GM12872 (cell line): ENCODE measurements around the gene IGLL5.

Experiments
- CTCF ChIP-seq: IDR thresholded peaks from 3 replicates; pipeline ENCODE4 v1.5.1; 2011; ENCODE audit warnings: low read depth, mild to moderate bottlenecking, low read length, moderate library complexity; ENCODE audit not compliant: insufficient read depth

Gene IGLL5

GRCh38 chr22:22878211-22878570, 9.4 kb upstream of the IGLL5 start:
- no peak for TF ChIP-seq CTCF

- peak; percentile 45; the same call in 2 of the 3 replicates for TF ChIP-seq CTCF
Measured at GRCh38 chr22:22878801-22879674, 8.6 kb upstream of the IGLL5 start.

GRCh38 chr22:22879675-22880155, 7.9 kb upstream of the IGLL5 start:
- TF ChIP-seq CTCF = no peak

GRCh38 chr22:22880645-22881044, 7.0 kb upstream of the IGLL5 start:
- no peak for TF ChIP-seq CTCF

- no peak for TF ChIP-seq CTCF
Measured at GRCh38 chr22:22881116-22882000, 6.3 kb upstream of the IGLL5 start.

- TF ChIP-seq CTCF = no peak
Measured at GRCh38 chr22:22882033-22882717, 5.4 kb upstream of the IGLL5 start.

GRCh38 chr22:22883090-22883727, 4.4 kb upstream of the IGLL5 start:
- no peak for TF ChIP-seq CTCF
